ENCODE measurements around the gene FOXN3.
"Not testable (repeated sequence)": the region's sequence is repeated elsewhere in the genome, so short reads cannot be mapped to it uniquely, and the experiment has no call there.

FOXN3 gene

GRCh38 chr14:89303456-89304435 lies 113.3 kb downstream of the FOXN3 start:
- no peak for DNase-seq (ENCODE audit: low read depth in 3 of 3)

DNA sequence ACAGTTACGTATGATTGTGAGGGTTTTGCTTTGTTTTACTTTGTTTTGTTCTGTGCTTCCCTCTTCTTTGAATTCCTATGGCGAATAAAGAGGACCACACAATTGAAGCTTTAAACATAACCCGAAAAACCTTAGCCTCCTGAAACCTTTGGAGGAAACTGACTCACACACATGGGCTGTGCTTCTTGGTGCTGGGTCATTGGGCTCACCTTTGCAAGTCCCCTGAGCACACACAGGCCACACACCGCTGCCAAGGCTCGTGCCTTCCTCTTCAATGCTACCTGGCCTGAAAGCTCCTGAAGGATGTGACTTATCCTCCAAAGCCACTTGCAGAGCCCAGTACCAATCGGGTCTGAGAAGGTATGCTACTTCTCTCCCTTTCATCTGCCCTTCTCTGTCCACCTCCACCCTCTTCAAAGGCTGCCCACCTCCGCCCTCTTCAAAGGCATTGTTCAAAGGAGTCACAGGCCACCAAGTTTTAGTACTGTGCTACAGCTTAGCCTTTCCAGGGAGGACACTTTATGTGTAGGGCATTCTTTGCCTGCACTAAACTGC lies 114.6 kb downstream of the FOXN3 start:
- no peak for DNase-seq (ENCODE audit: low read depth in 3 of 3)

DNA sequence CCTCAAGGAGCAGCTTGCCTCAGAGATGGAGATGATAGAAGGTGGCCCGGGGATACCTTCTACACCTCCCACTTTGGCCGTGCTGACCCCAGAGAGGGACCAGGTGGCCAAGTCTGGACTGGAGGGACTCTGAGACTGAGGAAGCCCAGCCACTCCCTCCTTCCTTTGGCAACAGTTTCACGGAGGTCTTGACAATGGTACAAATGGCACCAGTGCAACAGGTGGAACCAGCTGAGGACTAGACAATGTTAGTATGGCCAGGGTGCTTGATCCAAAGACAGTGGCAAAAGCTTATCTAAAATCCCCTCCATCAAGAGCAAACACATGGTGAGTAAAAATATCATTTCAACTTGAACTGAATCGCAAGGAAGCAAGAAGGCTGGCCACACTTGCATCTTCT lies 117.4 kb downstream of the FOXN3 start:
- DNase-seq (ENCODE audit: low read depth in 3 of 3) = no peak

DNA sequence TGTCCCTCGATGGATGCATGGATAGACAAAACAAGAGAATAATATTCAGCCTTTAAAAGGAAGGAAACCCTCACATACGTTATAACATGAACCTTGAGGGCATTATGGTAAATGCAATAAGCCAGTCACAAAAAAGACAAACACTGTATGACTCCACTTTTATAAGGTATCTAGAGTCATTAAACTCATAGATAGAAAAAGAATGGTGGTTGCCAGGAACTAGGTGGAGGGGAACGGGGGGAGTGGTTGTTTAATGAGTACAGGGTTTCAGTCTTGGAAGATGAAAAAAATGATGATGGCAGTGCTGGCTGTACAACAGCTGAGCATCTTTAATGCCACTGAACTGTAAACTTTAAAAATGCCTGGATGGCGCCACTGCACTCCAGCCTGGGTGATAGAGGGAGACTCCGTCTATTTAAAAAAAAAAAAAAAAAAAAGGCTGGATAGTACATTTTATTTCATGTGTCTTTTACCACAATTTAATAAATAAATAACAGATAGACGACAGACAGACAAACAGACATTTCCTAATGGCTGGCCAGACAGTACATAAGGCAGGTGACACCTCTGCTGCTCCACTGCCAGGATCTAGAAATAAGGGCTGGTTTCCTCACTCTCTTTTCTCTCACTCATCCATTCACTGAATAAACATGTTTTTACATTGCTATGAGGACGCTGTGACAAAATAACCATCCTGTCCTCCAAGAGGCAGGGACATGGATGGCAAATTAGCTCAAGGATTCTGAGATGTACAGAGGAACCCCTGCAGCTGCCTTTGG lies 118.8 kb downstream of the FOXN3 start:
- DNase-seq (ENCODE audit: low read depth in 3 of 3) = no peak

GRCh38 chr14:89296281-89296745 lies 120.7 kb downstream of the FOXN3 start:
- DNase-seq (ENCODE audit: low read depth in 3 of 3) = no peak

DNA sequence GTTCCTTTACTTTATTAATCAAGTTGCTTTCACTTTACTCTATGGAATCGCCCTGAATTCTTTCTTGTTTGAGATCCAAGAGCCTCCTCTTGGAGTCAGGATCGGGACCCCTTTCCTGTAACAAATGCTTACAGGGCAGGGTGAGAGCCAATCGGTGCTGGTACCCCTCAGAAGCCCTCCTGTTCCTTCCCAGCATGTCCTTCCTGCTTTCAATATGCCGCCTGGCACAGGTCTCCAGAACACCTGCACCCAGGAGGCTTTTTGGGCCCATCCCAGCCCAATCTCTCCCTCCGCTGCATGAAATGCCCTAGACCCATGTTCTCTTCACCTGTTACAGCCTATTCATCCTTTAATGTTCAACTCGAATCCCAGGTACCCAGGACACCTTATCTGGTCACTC lies 122.2 kb downstream of the FOXN3 start:
- DNase-seq (ENCODE audit: low read depth in 3 of 3) = no peak

- DNase-seq (ENCODE audit: low read depth in 3 of 3) = not testable (repeated sequence)
Measured at GRCh38 chr14:89294469-89294868, 122.6 kb downstream of the FOXN3 start.

DNA sequence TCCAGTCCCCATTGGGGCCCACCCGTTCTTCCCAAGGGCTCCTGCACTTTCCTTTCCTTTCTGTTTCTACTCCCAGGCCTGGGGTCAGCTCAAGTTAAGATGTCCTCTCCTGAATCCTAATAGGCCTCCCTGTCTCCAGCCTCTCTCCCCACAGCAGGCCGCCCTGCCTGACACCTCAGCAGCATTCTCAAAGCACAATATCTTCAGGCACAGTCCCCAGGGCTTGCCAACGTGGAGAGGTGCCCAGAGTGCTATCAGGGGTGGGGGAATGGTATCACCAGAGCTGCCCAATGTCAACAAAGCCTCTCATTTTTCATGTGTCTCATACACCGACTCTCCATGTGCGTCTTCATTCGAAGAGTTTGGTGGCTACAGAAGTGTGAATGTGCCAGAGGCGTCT lies 123.0 kb downstream of the FOXN3 start:
- DNase-seq (ENCODE audit: low read depth in 3 of 3) = no peak

DNA sequence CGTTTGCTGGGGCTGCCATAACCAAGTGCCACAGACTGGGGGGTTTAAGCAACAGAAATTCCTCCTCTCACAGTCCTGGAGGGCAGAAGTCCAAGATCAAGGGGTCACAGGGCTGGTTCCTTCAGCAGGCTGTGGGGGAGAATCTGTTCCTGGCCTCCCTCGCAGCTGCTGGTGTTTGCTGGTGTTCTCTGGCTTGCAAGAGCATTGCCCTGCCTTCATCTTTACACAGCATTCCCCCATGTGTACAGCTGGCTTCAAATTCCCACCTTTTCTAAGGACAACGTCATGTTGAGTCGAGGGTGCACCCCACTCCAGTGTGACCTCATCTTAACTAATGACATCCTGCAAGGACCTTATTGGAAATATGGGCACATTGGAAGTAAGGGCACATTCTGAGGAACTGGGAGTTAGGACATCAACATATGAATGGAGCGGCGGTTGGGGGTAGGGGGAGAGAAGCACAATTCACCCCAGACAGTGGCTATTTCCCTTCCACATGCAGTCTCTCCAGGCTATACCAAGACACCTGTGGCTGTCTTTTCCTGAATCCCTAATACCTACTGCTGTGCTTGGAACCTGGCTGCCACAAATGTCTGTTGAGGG lies 123.6 kb downstream of the FOXN3 start:
- no peak for DNase-seq (ENCODE audit: low read depth in 3 of 3)

- DNase-seq (ENCODE audit: low read depth in 3 of 3) = no peak
Measured at GRCh38 chr14:89292579-89293313, 124.3 kb downstream of the FOXN3 start.

- no peak for DNase-seq (ENCODE audit: low read depth in 3 of 3)
Measured at GRCh38 chr14:89291351-89291940, 125.6 kb downstream of the FOXN3 start.

- DNase-seq (ENCODE audit: low read depth in 3 of 3) = no peak
Measured at GRCh38 chr14:89290813-89291212, 126.2 kb downstream of the FOXN3 start.

- DNase-seq (ENCODE audit: low read depth in 3 of 3) = no peak
Measured at GRCh38 chr14:89289477-89289876, 127.6 kb downstream of the FOXN3 start.

GRCh38 chr14:89288114-89288513 lies 128.9 kb downstream of the FOXN3 start:
- no peak for DNase-seq (ENCODE audit: low read depth in 3 of 3)

- DNase-seq (ENCODE audit: low read depth in 3 of 3) = no peak
Measured at GRCh38 chr14:89284333-89285058, 132.5 kb downstream of the FOXN3 start.

DNA sequence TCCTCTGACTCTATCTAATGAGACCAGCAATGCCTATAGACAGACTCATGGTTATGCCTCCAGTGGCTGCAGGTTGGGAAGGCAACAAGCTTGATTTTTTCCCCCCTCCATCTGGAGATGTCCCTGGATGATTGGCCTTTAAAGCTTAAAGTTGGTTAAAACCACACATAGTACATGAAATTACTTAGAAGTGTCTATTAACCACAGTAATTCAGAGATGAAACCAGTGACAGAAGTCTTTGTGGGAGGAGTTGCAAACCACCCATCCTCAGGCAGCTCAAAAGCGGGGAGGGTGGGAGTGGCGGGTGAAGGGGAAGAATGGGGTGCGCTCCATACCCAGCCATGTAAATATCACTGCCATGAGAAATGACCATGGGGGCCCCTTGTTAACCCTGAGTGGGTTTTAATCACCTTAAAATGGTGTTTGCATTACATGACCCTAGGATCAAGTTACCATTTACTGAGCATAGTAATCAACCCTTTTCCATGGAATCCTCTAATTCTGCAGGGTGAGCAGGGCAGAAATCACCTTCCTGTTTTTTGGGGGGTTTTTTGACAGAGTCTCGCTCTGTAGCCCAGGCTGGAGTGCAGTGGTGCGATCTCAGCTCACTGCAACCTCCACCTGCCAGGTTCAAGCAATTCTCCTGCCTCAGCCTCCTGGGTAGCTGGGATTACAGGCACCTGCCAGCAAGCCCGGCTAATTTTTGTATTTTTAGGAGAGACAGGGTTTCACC lies 133.5 kb downstream of the FOXN3 start:
- DNase-seq (ENCODE audit: low read depth in 3 of 3) = no peak

- DNase-seq (ENCODE audit: low read depth in 3 of 3) = no peak
Measured at GRCh38 chr14:89282191-89282590, 134.8 kb downstream of the FOXN3 start.

GRCh38 chr14:89280600-89280999 lies 136.4 kb downstream of the FOXN3 start:
- DNase-seq (ENCODE audit: low read depth in 3 of 3) = no peak

DNA sequence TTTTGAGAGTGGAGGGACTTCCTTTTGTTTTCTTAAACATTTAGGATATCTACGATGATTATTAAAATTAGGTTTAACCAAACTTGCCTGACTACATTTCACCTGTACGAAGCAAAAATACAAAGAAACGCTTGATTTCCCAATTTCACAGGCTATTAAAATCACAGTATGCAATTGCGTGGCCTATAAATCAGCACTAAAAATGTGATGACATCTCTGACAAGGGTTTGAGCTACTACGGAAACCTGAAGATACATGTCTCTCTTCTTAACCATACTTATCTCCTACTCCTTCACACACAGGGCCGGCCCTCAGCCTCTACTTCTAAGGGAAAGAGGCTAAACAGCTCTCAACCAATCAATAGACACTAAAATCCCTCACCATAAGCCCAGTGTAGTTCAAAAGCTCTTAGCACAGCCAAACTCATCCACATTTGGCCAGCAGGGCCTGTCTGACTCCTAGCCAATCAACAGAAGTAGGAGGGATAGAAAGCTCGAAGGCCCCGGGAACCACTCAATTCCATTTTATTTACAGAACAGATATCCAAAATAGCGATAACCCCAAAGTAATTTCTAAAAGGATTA lies 137.3 kb downstream of the FOXN3 start:
- no peak for DNase-seq (ENCODE audit: low read depth in 3 of 3)
